ENCODE data around the gene RPS29.

Gene RPS29

GRCh38 chr14:49549446-49549845 lies 36.7 kb downstream of the RPS29 start:
- DNase-seq: no peak

DNA sequence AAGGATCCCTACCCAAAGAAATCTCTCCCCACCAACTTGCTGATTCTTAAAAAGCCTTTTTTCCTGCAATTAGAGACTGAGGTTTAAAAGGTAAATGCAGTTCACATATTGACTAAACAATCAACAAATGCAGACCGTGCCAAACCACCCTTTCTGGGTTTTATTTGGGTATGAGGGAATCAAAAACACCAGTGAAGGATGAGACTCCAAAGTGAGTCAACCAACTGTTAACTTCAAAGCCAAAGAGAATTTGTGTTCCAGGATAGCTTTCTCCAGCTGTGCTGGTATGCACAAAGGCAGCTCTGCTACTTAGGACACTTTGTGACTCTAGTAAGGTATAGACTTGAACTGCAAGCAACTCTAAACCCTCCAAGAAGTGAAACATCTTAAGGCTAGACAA lies 39.4 kb downstream of the RPS29 start:
- DNase-seq: no peak

DNA sequence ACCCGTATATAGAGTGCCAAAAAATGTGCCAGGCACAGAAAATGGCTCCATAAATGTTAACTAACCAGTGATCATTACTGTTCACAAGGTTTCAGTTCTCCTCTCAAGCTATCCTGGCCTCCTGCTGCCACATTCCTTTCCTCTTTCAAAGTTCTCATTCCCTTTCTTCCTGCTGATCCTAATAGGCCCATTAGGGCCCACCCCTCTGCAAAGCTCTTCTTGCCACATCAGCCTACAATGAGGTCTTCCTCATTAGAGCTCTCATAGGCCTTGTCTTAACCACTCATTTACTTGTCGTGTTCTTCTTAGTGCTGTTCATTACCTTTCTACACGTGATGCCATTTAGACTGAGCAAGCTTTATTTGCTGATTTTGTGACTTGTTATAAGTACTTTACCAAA lies 40.5 kb downstream of the RPS29 start:
- no peak for DNase-seq

GRCh38 chr14:49545071-49545470 lies 41.1 kb downstream of the RPS29 start:
- DNase-seq: no peak

- no peak for DNase-seq
Measured at GRCh38 chr14:49541049-49541448, 45.1 kb downstream of the RPS29 start.

GRCh38 chr14:49538852-49539251 lies 47.3 kb downstream of the RPS29 start:
- DNase-seq: no peak
